Epithelial cell of proximal tubule (primary cell): Measurements from ENCODE around the gene RAD9A. TPM values are rescaled to one million over a fixed set of nuclear protein-coding genes. Genes with fewer than 3 reads are reported as not detected.

Source experiments
- DNase-seq: peaks from one replicate; pipeline ENCODE4 v3.0.0-alpha.2; 2011; ENCODE audit warnings: low read depth
- H3K4me3 ChIP-seq: 2 replicates; pipeline ENCODE4 v1.5.1; 2011; ENCODE audit warnings: low read depth, mild to moderate bottlenecking, low read length
- total RNA-seq: library from RNA; depleted of rRNA; stranded (reverse); fragments of >200 nt; gene quantifications from 2 replicates; pipeline ENCODE4 v1.2.3, GENCODE V29; 2015
- TF ChIP-seq, protein P1 (sequence below): conservative IDR thresholded peaks from 2 replicates; pipeline ENCODE4 v1.5.1; 2012; ENCODE audit warnings: low read depth, mild to moderate bottlenecking, low read length

RAD9A gene
- total RNA-seq, 1 donor from 2014 or later, result 20.9 TPM

GRCh38 chr11:67369275-67369674 is 22.5 kb upstream of the RAD9A start:
- no peak for DNase-seq
- TF ChIP-seq, protein P1, sequence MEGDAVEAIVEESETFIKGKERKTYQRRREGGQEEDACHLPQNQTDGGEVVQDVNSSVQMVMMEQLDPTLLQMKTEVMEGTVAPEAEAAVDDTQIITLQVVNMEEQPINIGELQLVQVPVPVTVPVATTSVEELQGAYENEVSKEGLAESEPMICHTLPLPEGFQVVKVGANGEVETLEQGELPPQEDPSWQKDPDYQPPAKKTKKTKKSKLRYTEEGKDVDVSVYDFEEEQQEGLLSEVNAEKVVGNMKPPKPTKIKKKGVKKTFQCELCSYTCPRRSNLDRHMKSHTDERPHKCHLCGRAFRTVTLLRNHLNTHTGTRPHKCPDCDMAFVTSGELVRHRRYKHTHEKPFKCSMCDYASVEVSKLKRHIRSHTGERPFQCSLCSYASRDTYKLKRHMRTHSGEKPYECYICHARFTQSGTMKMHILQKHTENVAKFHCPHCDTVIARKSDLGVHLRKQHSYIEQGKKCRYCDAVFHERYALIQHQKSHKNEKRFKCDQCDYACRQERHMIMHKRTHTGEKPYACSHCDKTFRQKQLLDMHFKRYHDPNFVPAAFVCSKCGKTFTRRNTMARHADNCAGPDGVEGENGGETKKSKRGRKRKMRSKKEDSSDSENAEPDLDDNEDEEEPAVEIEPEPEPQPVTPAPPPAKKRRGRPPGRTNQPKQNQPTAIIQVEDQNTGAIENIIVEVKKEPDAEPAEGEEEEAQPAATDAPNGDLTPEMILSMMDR, result no peak
- no peak overlapping the region for H3K4me3 ChIP-seq

GRCh38 chr11:67369801-67370284 is 21.9 kb upstream of the RAD9A start:
- H3K4me3 ChIP-seq, result no peak overlapping the region

DNA sequence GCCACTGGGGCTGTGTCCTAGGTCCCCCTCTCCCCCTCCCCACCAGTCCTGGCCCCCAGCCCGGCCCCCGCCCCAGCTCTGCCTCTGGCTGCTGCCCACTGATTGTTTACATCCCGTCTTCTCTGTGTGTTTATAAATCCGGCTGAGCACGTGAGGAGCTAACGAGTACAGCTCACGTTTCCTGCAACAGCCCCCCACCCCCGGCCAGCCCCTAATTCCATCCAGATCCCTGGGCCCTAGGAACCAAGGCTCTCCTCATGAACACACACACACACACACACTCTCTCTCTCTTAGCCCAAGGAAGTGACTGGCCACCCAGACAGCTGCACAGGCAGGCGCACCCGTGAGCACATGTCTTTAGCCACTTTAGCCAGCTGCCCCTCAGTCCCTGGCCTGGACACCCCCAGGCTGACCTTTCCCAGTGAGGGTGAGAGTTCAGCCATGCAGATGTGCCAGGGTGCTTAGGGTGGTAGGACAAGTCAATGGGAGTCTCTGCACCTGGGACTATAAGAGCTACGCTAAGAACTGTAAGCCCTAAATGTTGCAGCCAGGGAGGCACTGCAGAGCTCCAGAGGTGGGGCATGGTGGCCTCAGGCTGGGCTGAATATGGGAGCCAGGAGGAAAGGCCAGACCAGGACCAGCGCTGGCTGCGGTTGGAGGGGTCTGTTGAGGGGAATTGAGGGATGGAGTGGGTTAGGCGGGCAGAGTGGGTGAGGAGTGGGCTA is 21.3 kb upstream of the RAD9A start:
- TF ChIP-seq, protein P1, result no peak
- DNase-seq, result no peak
- peak overlapping the region; percentile 74 for H3K4me3 ChIP-seq

More at GRCh38 chr11:67369801-67370284, 21.9 kb upstream of the RAD9A start:
- TF ChIP-seq, protein P1, result no peak
- DNase-seq, result no peak

DNA sequence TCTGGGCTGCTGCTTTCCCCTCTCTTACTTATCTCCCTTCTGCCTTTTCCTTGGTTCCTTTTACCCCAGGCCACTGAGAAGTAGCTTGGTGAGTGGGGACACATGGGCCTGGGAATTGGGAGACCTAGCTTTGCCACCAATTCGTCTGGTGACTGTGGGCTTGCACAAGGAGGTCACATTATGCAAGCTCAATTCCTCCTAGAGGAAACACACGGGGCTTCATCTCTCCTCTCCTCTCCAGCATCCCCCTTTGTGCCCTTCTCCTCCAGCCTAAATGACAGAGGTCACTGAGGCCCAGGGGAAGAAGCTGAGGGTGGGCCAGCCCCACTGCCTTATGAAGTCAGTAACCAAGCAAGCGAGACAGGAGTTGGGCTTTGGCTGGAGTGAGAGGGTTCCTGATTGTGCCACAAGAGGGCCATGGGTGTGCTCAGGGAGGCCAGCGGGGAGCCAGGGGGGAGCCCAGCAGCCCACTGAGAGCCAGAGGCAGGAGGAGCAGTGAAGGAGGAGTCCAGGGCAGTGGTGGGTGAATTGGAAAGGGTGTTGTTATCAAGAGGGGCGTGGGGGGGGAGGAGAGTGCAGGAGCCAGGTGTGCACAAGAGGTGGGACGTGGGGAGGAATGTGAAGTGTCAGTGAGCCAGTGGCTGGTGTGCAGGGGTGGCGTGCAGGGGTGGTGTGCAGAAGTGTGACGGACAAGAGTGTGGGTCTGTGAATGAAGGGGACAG is 20.4 kb upstream of the RAD9A start:
- TF ChIP-seq, protein P1, result peak; percentile 68
- H3K4me3 ChIP-seq, result peak overlapping the region; percentile 74
- DNase-seq, result no peak

- H3K4me3 ChIP-seq, result peak overlapping the region; percentile 74
- DNase-seq, result no peak
- TF ChIP-seq, protein P1, result no peak
Measured at GRCh38 chr11:67371911-67372320, 19.9 kb upstream of the RAD9A start.

GRCh38 chr11:67372321-67372992 is 19.3 kb upstream of the RAD9A start:
- H3K4me3 ChIP-seq, result peak overlapping the region; percentile 74
- TF ChIP-seq, protein P1, result no peak
- DNase-seq, result no peak
